ENCODE measurements around the gene TM4SF4. TPM values are rescaled to one million over a fixed set of nuclear protein-coding genes. Genes with fewer than 3 reads are reported as not detected.
"Not testable (repeated sequence)": the region's sequence is repeated elsewhere in the genome, so short reads cannot be mapped to it uniquely, and the experiment has no call there.

Gene TM4SF4
- total and polyA plus RNA-seq, 2 donors (not counting 1 experiment from before 2014, with no cell fraction given): not detected

GRCh38 chr3:149442851-149443544 lies 31.5 kb upstream of the TM4SF4 start:
- no peak overlapping the region for H3K4me2 ChIP-seq (replicated peaks; ENCODE audit: low read depth, low read length, poor library complexity, severe bottlenecking)

GRCh38 chr3:149443545-149443912 lies 31.0 kb upstream of the TM4SF4 start:
- Histone ChIP-seq H3K36me3 (replicated peaks in 1 of 2; ENCODE audit: control extremely low read depth in 1 of 2, control insufficient read depth in 1 of 2, extremely low read depth in 1 of 2, insufficient read depth in 2 of 2, low read length in 1 of 2) (no peaks in the 10 kb centered on the region), H3K27me3 (replicated peaks in 1 of 4; ENCODE audit: control extremely low read depth in 1 of 4, control insufficient read depth in 3 of 4, insufficient read depth in 4 of 4, low read length in 3 of 4) (no peaks in the 10 kb centered on the region), H3K27ac (ENCODE audit: low read length in 2 of 2) (no peak overlapping the region), H4K20me1 (ENCODE audit: control insufficient read depth, insufficient read depth, low read length, poor library complexity, severe bottlenecking) (no peaks in the 10 kb centered on the region), H3K9me3 (ENCODE audit: control extremely low read depth in 1 of 3, control insufficient read depth in 2 of 3, insufficient read depth in 1 of 3, low read length in 2 of 3) (no peaks in the 10 kb centered on the region), H3K4me3 (ENCODE audit: control extremely low read depth in 1 of 5, extremely low read depth in 1 of 5, insufficient read depth in 1 of 5, low read depth in 2 of 5, low read length in 4 of 5) (no peak overlapping the region), H2AFZ (ENCODE audit: insufficient read depth, low read depth, low read length, poor library complexity, severe bottlenecking) (no peak overlapping the region), H3K79me2 (ENCODE audit: control insufficient read depth, insufficient read depth, low read length) (no peaks in the 10 kb centered on the region), H3K4me2 (replicated peaks; ENCODE audit: low read depth, low read length, poor library complexity, severe bottlenecking) (no peak overlapping the region), H3K9ac (ENCODE audit: low read length) (no peak overlapping the region), H3K4me1 (ENCODE audit: control insufficient read depth in 2 of 2, insufficient read depth in 2 of 2, low read length in 2 of 2) (no peaks in the 10 kb centered on the region)
- no peak overlapping the region for H3K4me3 Mint-ChIP-seq
- no peak for TF ChIP-seq CTCF (IDR thresholded peaks at IDR 0.05)
- no peak for TF ChIP-seq EZH2 (IDR thresholded peaks at IDR 0.05; ENCODE audit: borderline replicate concordance, insufficient read depth, low read depth, low read length, poor library complexity, severe bottlenecking)
- H3K27me3 Mint-ChIP-seq: peaks cover 9% of the 10 kb centered on the region
- DNase-seq (no peak), ATAC-seq (ENCODE audit: low read depth) (no peak)
- intact Hi-C loops (cut with micrococcal nuclease): no loop called here
- H3K9me3 Mint-ChIP-seq (ENCODE audit: insufficient read depth): no peaks in the 10 kb centered on the region
- CTCF ChIA-PET: no interaction called here
- POLR2A ChIA-PET: no interaction called here
- no CpG with 5 or more reads among the region's 2 CpGs for WGBS (ENCODE audit: insufficient coverage)
- H3K27ac Mint-ChIP-seq: no peak overlapping the region
- peaks cover 15% of the 10 kb centered on the region for H3K4me1 Mint-ChIP-seq

More at GRCh38 chr3:149442851-149443544, 31.5 kb upstream of the TM4SF4 start:
- Histone ChIP-seq H3K4me3 (ENCODE audit: control extremely low read depth in 1 of 5, extremely low read depth in 1 of 5, insufficient read depth in 1 of 5, low read depth in 2 of 5, low read length in 4 of 5) (no peak overlapping the region), H3K4me1 (ENCODE audit: control insufficient read depth in 2 of 2, insufficient read depth in 2 of 2, low read length in 2 of 2) (no peaks in the 10 kb centered on the region), H3K79me2 (ENCODE audit: control insufficient read depth, insufficient read depth, low read length) (no peaks in the 10 kb centered on the region), H2AFZ (ENCODE audit: insufficient read depth, low read depth, low read length, poor library complexity, severe bottlenecking) (no peak overlapping the region), H3K9ac (ENCODE audit: low read length) (no peak overlapping the region), H4K20me1 (ENCODE audit: control insufficient read depth, insufficient read depth, low read length, poor library complexity, severe bottlenecking) (no peaks in the 10 kb centered on the region), H3K36me3 (replicated peaks in 1 of 2; ENCODE audit: control extremely low read depth in 1 of 2, control insufficient read depth in 1 of 2, extremely low read depth in 1 of 2, insufficient read depth in 2 of 2, low read length in 1 of 2) (no peaks in the 10 kb centered on the region), H3K27ac (ENCODE audit: low read length in 2 of 2) (no peak overlapping the region), H3K27me3 (replicated peaks in 1 of 4; ENCODE audit: control extremely low read depth in 1 of 4, control insufficient read depth in 3 of 4, insufficient read depth in 4 of 4, low read length in 3 of 4) (no peaks in the 10 kb centered on the region), H3K9me3 (ENCODE audit: control extremely low read depth in 1 of 3, control insufficient read depth in 2 of 3, insufficient read depth in 1 of 3, low read length in 2 of 3) (no peaks in the 10 kb centered on the region)
- intact Hi-C loops (cut with micrococcal nuclease): no loop called here
- TF ChIP-seq EZH2 (IDR thresholded peaks at IDR 0.05; ENCODE audit: borderline replicate concordance, insufficient read depth, low read depth, low read length, poor library complexity, severe bottlenecking) (no peak), CTCF (IDR thresholded peaks at IDR 0.05) (no peak)
- H3K27me3 Mint-ChIP-seq: peaks cover 9% of the 10 kb centered on the region
- WGBS (ENCODE audit: insufficient coverage): 79% methylated on average over 2 of the region's 4 CpGs
- no peak overlapping the region for H3K27ac Mint-ChIP-seq
- no peak for ATAC-seq (ENCODE audit: low read depth)
- POLR2A ChIA-PET: no interaction called here
- peaks cover 10% of the 10 kb centered on the region for H3K4me1 Mint-ChIP-seq
- no peak for DNase-seq
- no peaks in the 10 kb centered on the region for H3K9me3 Mint-ChIP-seq (ENCODE audit: insufficient read depth)
- no peak overlapping the region for H3K4me3 Mint-ChIP-seq
- CTCF ChIA-PET: no interaction called here

- H3K4me1 Mint-ChIP-seq: peaks cover 15% of the 10 kb centered on the region
- H3K36me3 ChIP-seq (replicated peaks in 1 of 2; ENCODE audit: control extremely low read depth in 1 of 2, control insufficient read depth in 1 of 2, extremely low read depth in 1 of 2, insufficient read depth in 2 of 2, low read length in 1 of 2); CTCF ChIA-PET; ATAC-seq (ENCODE audit: low read depth); H3K9me3 Mint-ChIP-seq (ENCODE audit: insufficient read depth); H4K20me1 ChIP-seq (ENCODE audit: control insufficient read depth, insufficient read depth, low read length, poor library complexity, severe bottlenecking); H3K27me3 ChIP-seq (replicated peaks in 1 of 4; ENCODE audit: control extremely low read depth in 1 of 4, control insufficient read depth in 3 of 4, insufficient read depth in 4 of 4, low read length in 3 of 4); H2AFZ ChIP-seq (ENCODE audit: insufficient read depth, low read depth, low read length, poor library complexity, severe bottlenecking); H3K4me2 ChIP-seq (replicated peaks; ENCODE audit: low read depth, low read length, poor library complexity, severe bottlenecking); H3K27ac Mint-ChIP-seq; intact Hi-C loops (cut with micrococcal nuclease); H3K4me3 ChIP-seq (ENCODE audit: control extremely low read depth in 1 of 5, extremely low read depth in 1 of 5, insufficient read depth in 1 of 5, low read depth in 2 of 5, low read length in 4 of 5); H3K9me3 ChIP-seq (ENCODE audit: control extremely low read depth in 1 of 3, control insufficient read depth in 2 of 3, insufficient read depth in 1 of 3, low read length in 2 of 3); H3K27me3 Mint-ChIP-seq; H3K79me2 ChIP-seq (ENCODE audit: control insufficient read depth, insufficient read depth, low read length); H3K4me1 ChIP-seq (ENCODE audit: control insufficient read depth in 2 of 2, insufficient read depth in 2 of 2, low read length in 2 of 2); H3K4me3 Mint-ChIP-seq; H3K27ac ChIP-seq (ENCODE audit: low read length in 2 of 2); POLR2A ChIA-PET; DNase-seq; H3K9ac ChIP-seq (ENCODE audit: low read length): not testable (repeated sequence)
- 96% methylated on average over 17 of the region's 26 CpGs for WGBS (ENCODE audit: insufficient coverage)
These were observed 29.6 kb upstream of the TM4SF4 start for GRCh38 chr3:149444867-149445266.

All from B cell (primary cell).